HCT116 (cell line): ENCODE results near the gene FBN1. TPM values are rescaled to one million over a fixed set of nuclear protein-coding genes. Genes with fewer than 3 reads are reported as not detected.

Experiments used
- ATAC-seq: fragments of 200-7000 bp; cut with Tn5 transposase; 2 replicates; pipeline ENCODE4 v1.9.1; 2020; ENCODE audit warnings: mild to moderate bottlenecking, moderate library complexity
- BruUV-seq: library from RNA; stranded (reverse); fragments of 400-500 nt; replicated peaks from 2 replicates; lab custom pipeline; 2021; lab: Mats Ljungman, UMichigan
- CTCF ChIA-PET: fragments of 300-600 bp; sonication (Branson Sonifier 250); formaldehyde crosslinking; loops from one replicate; lab custom pipeline; 2021; ENCODE audit warnings: antibody characterized with exemption; lab: Charles Lee
- POLR2A ChIA-PET: fragments of 300-600, 350-600 bp; sonication (Branson Sonifier 250); formaldehyde crosslinking; loops from one replicate; lab custom pipeline; 2021; ENCODE audit warnings: antibody characterized with exemption; lab: Charles Lee
- RAD21 ChIA-PET, 2 experiments: fragments of 300-600 bp; sonication (Branson Sonifier 250); formaldehyde crosslinking; loops; one replicate each; lab custom pipeline; 2023; ENCODE audit warnings: low total read pairs in 2 of 2; ENCODE audit not compliant: uncharacterized antibody in 2 of 2, unreplicated experiment in 2 of 2, low non-redundant PET in 1 of 2; lab: Charles Lee
- DNase-seq: peaks from one replicate; pipeline ENCODE4 v3.0.0-alpha.2; 2010; ENCODE audit warnings: low read depth, low spot score
- H2AFZ ChIP-seq: fragments of 200-600 bp; shearing (Covaris generic), sonication (generic); 2 replicates; pipeline ENCODE4 v1.6.1; 2017; ENCODE audit warnings: low read depth, mixed run types, mixed read lengths, antibody characterized with exemption, low read length; ENCODE audit not compliant: poor library complexity, severe bottlenecking
- H3K27ac ChIP-seq: 2 replicates; pipeline ENCODE4 v1.5.1; 2012; ENCODE audit warnings: low read depth, low read length
- H3K27me3 ChIP-seq: fragments of 200-600 bp; sonication (generic); 2 replicates; pipeline ENCODE4 v1.6.1; 2016; ENCODE audit warnings: mixed run types, low read length, mixed read lengths; ENCODE audit not compliant: insufficient read depth
- H3K36me3 ChIP-seq, 2 experiments: fragments of 200-500 bp in 1 of 2; fragments of 200-600 bp in 1 of 2; sonication (Bioruptor generic) in 1 of 2; sonication (generic) in 1 of 2; 2 replicates each; pipeline versions ENCODE4 v1.5.1 to v1.6.1; 2014 to 2016; ENCODE audit warnings: low read length in 2 of 2, inconsistent platforms in 1 of 2, mixed read lengths in 1 of 2, mixed run types in 1 of 2; ENCODE audit not compliant: insufficient read depth in 2 of 2, control insufficient read depth in 1 of 2
- H3K4me1 ChIP-seq, 2 experiments: fragments of 200-600 bp in 1 of 2; sonication (generic) in 1 of 2; 2 replicates each; pipeline versions ENCODE4 v1.5.1 to v1.6.1; 2012 to 2017; ENCODE audit warnings: low read length in 2 of 2, inconsistent platforms in 1 of 2, mild to moderate bottlenecking in 1 of 2, mixed read lengths in 1 of 2, mixed run types in 1 of 2, moderate library complexity in 1 of 2; ENCODE audit not compliant: insufficient read depth in 2 of 2, control insufficient read depth in 1 of 2
- H3K4me2 ChIP-seq: fragments of 200-600 bp; sonication (generic); 2 replicates; pipeline ENCODE4 v1.6.1; 2017; ENCODE audit warnings: mixed run types, low read length, mixed read lengths
- H3K4me3 ChIP-seq, 2 experiments: fragments of 200-600 bp in 1 of 2; sonication (generic) in 1 of 2; replicated peaks in 1 of 2; 2 replicates each; pipeline ENCODE4 v1.5.1; 2011 to 2016; ENCODE audit warnings: low read length in 2 of 2, control low read depth in 1 of 2, low read depth in 1 of 2, mild to moderate bottlenecking in 1 of 2, mixed read lengths in 1 of 2, mixed run types in 1 of 2
- H3K79me2 ChIP-seq: fragments of 200-600 bp; sonication (generic); 2 replicates; pipeline ENCODE4 v1.6.1; 2017; ENCODE audit warnings: mild to moderate bottlenecking, mixed run types, low read length, moderate library complexity, mixed read lengths; ENCODE audit not compliant: insufficient read depth
- H3K9ac ChIP-seq: fragments of 200-600 bp; sonication (generic); 2 replicates; pipeline ENCODE4 v1.6.1; 2016; ENCODE audit warnings: low read length, mixed read lengths
- H3K9me2 ChIP-seq: fragments of 200-600 bp; sonication (generic), shearing (Covaris generic); 2 replicates; pipeline ENCODE4 v1.6.1; 2017; ENCODE audit warnings: mixed run types, mild to moderate bottlenecking, moderate library complexity; ENCODE audit not compliant: insufficient read depth
- H3K9me3 ChIP-seq, 2 experiments: fragments of 200-500 bp in 1 of 2; fragments of 200-600 bp in 1 of 2; sonication (Bioruptor generic) in 1 of 2; sonication (generic) in 1 of 2; 2 replicates each; pipeline ENCODE4 v1.6.1; 2014 to 2017; ENCODE audit warnings: low read length in 2 of 2, mixed read lengths in 2 of 2, inconsistent platforms in 1 of 2, low read depth in 1 of 2, mild to moderate bottlenecking in 1 of 2, mixed run types in 1 of 2, moderate library complexity in 1 of 2; ENCODE audit not compliant: control insufficient read depth in 1 of 2, insufficient read depth in 1 of 2
- H4K20me1 ChIP-seq: fragments of 200-600 bp; sonication (generic), shearing (Covaris generic); 2 replicates; pipeline ENCODE4 v1.6.1; 2017; ENCODE audit warnings: mixed run types, mild to moderate bottlenecking, moderate library complexity; ENCODE audit not compliant: insufficient read depth
- CBX3 ChIP-seq: IDR thresholded peaks from 2 replicates; pipeline ENCODE4 v1.6.1; 2012; ENCODE audit warnings: low read depth
- EGR1 ChIP-seq: IDR thresholded peaks from 2 replicates; pipeline ENCODE4 v1.6.1; 2012; ENCODE audit warnings: low read depth
- EZH2 ChIP-seq: fragments of 200-600 bp; sonication (generic); IDR thresholded peaks from 2 replicates; pipeline ENCODE4 v1.6.1; 2017; ENCODE audit warnings: antibody characterized with exemption, mixed run types
- FOSL1 ChIP-seq: IDR thresholded peaks from 2 replicates; pipeline ENCODE4 v1.6.1; 2012; ENCODE audit warnings: low read depth
- JUND ChIP-seq: IDR thresholded peaks from 2 replicates; pipeline ENCODE4 v1.6.1; 2012
- SP1 ChIP-seq: IDR thresholded peaks from 2 replicates; pipeline ENCODE4 v1.6.1; 2012; ENCODE audit warnings: low read depth
- TCF7L2 ChIP-seq: IDR thresholded peaks from 2 replicates; pipeline ENCODE4 v1.7.0; 2011; ENCODE audit warnings: borderline replicate concordance, inconsistent platforms; ENCODE audit not compliant: insufficient read depth, insufficient read length; ENCODE audit errors: extremely low read depth
- YY1 ChIP-seq: IDR thresholded peaks from 2 replicates; pipeline ENCODE4 v1.6.1; 2011; ENCODE audit warnings: low read length, low read depth, moderate library complexity, mild to moderate bottlenecking; ENCODE audit not compliant: insufficient replicate concordance; ENCODE audit errors: extremely low read depth
- ZFX ChIP-seq: fragments of 450-650 bp; IDR thresholded peaks from 2 replicates; pipeline ENCODE4 v1.6.1; 2017
- intact Hi-C: fragments of 100-400 bp; cut with micrococcal nuclease; formaldehyde crosslinking; loops from 2 replicates; pipeline ENCODE4 v1.10.0; 2022
- total RNA-seq: library from RNA; stranded (reverse); gene quantifications from one replicate; pipeline ENCODE4 v1.2.1, GENCODE V29; 2021; ENCODE audit not compliant: unreplicated experiment
- TF ChIP-seq, protein P1 (sequence below): IDR thresholded peaks from 2 replicates; pipeline ENCODE4 v1.6.1; 2011; ENCODE audit warnings: mild to moderate bottlenecking, low read length, moderate library complexity; ENCODE audit not compliant: insufficient replicate concordance; ENCODE audit errors: extremely low read depth
- TF ChIP-seq, protein P2 (sequence below): IDR thresholded peaks from 2 replicates; pipeline ENCODE4 v1.6.1; 2012; ENCODE audit warnings: low read depth

The FBN1 gene
- total RNA-seq, 1 experiment from 2014 or later: 1.7 TPM

GRCh38 chr15:48514103-48514816 lies 131.2 kb downstream of the FBN1 start:
- no peak for DNase-seq
- no peaks in the 10 kb centered on the region for H3K4me1 ChIP-seq
- no peaks in the 10 kb centered on the region for H4K20me1 ChIP-seq
- intact Hi-C loops: no loop called here
- no peaks in the 10 kb centered on the region for H3K27me3 ChIP-seq
- H3K9me2 ChIP-seq: no peaks in the 10 kb centered on the region
- H3K79me2 ChIP-seq: no peaks in the 10 kb centered on the region
- H3K4me2 ChIP-seq: no peak overlapping the region
- no peaks in the 10 kb centered on the region for H3K36me3 ChIP-seq
- no peak for ATAC-seq
- no TSS peak for BruUV-seq
- RAD21 ChIA-PET: no interaction called here
- H3K9ac ChIP-seq: no peak overlapping the region
- no peaks in the 10 kb centered on the region for H3K9me3 ChIP-seq
- H3K4me3 ChIP-seq: no peak overlapping the region
- no peak overlapping the region for H2AFZ ChIP-seq
- no peak overlapping the region for H3K27ac ChIP-seq
- TF ChIP-seq EGR1: no peak
- TF ChIP-seq EZH2: no peak
- no peak for TF ChIP-seq CBX3
- TF ChIP-seq ZFX: no peak
- no peak for TF ChIP-seq FOSL1
- TF ChIP-seq, protein P1, sequence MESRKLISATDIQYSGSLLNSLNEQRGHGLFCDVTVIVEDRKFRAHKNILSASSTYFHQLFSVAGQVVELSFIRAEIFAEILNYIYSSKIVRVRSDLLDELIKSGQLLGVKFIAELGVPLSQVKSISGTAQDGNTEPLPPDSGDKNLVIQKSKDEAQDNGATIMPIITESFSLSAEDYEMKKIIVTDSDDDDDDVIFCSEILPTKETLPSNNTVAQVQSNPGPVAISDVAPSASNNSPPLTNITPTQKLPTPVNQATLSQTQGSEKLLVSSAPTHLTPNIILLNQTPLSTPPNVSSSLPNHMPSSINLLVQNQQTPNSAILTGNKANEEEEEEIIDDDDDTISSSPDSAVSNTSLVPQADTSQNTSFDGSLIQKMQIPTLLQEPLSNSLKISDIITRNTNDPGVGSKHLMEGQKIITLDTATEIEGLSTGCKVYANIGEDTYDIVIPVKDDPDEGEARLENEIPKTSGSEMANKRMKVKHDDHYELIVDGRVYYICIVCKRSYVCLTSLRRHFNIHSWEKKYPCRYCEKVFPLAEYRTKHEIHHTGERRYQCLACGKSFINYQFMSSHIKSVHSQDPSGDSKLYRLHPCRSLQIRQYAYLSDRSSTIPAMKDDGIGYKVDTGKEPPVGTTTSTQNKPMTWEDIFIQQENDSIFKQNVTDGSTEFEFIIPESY: no peak
- CTCF ChIA-PET: no interaction called here
- POLR2A ChIA-PET: no interaction called here

DNA sequence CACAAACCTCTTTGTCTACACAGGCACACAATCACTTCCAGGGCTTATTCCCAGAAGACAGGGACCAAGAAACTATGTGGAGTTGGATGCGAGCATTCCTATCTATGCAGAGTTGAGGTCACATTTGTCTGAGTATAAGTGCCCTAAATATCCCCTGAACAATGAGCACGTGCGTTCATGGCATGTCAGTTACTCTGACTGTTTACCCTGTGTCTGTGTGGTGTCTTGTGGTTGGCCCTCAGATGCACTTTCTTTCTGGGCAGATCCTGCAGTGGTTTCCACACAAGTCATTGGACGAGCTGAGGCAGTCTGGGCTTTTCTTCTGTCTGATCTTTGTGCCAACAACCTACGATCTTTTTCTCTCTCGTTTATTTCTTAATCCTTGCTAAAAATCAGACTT lies 134.5 kb downstream of the FBN1 start:
- Histone ChIP-seq H3K4me3 (no peak overlapping the region), H3K9ac (no peak overlapping the region), H4K20me1 (no peaks in the 10 kb centered on the region), H3K4me1 (no peaks in the 10 kb centered on the region; a peak in 1 of 4 replicates), H3K9me2 (no peaks in the 10 kb centered on the region), H3K79me2 (no peaks in the 10 kb centered on the region), H3K4me2 (no peak overlapping the region), H3K9me3 (no peaks in the 10 kb centered on the region), H3K27me3 (no peaks in the 10 kb centered on the region), H2AFZ (no peak overlapping the region), H3K27ac (no peak overlapping the region), H3K36me3 (no peaks in the 10 kb centered on the region)
- ATAC-seq: no peak
- intact Hi-C loops: no loop called here
- TF ChIP-seq YY1: no peak
- no peak for TF ChIP-seq TCF7L2
- no peak for TF ChIP-seq JUND
- no peak for TF ChIP-seq CBX3
- no peak for TF ChIP-seq SP1
- no peak for TF ChIP-seq ZFX
- TF ChIP-seq, protein P2, sequence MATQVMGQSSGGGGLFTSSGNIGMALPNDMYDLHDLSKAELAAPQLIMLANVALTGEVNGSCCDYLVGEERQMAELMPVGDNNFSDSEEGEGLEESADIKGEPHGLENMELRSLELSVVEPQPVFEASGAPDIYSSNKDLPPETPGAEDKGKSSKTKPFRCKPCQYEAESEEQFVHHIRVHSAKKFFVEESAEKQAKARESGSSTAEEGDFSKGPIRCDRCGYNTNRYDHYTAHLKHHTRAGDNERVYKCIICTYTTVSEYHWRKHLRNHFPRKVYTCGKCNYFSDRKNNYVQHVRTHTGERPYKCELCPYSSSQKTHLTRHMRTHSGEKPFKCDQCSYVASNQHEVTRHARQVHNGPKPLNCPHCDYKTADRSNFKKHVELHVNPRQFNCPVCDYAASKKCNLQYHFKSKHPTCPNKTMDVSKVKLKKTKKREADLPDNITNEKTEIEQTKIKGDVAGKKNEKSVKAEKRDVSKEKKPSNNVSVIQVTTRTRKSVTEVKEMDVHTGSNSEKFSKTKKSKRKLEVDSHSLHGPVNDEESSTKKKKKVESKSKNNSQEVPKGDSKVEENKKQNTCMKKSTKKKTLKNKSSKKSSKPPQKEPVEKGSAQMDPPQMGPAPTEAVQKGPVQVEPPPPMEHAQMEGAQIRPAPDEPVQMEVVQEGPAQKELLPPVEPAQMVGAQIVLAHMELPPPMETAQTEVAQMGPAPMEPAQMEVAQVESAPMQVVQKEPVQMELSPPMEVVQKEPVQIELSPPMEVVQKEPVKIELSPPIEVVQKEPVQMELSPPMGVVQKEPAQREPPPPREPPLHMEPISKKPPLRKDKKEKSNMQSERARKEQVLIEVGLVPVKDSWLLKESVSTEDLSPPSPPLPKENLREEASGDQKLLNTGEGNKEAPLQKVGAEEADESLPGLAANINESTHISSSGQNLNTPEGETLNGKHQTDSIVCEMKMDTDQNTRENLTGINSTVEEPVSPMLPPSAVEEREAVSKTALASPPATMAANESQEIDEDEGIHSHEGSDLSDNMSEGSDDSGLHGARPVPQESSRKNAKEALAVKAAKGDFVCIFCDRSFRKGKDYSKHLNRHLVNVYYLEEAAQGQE: no peak
- ChIA-PET POLR2A (no interaction called here), RAD21 (no interaction called here), CTCF (no interaction called here)
- no peak for DNase-seq
- no TSS peak for BruUV-seq
